Measurements from ENCODE around the gene NPIPB6.

The NPIPB6 gene

DNA sequence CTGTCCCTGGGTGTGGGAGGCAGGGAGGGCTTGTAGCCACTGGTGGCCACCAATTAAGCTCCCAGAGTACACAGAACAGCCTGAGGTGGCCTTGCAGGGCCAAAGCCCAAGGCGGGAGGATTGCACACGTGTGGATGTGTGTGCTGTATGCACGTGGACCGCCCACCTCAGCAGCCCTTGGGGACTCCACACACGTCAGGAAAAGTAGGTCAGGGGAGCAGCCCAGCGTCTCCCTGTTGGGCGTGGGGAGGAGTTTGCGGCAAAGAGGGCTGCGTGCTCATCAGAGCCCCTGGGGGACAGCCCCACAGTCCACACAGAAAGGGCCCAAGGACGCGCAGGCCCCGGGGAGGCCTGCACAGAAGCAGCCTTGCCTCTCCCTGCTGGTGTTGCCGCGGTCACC, 51.4 kb downstream of the NPIPB6 start:
- DNase-seq (ENCODE audit: low read depth in 2 of 2) = no peak
- TF ChIP-seq, protein P1, sequence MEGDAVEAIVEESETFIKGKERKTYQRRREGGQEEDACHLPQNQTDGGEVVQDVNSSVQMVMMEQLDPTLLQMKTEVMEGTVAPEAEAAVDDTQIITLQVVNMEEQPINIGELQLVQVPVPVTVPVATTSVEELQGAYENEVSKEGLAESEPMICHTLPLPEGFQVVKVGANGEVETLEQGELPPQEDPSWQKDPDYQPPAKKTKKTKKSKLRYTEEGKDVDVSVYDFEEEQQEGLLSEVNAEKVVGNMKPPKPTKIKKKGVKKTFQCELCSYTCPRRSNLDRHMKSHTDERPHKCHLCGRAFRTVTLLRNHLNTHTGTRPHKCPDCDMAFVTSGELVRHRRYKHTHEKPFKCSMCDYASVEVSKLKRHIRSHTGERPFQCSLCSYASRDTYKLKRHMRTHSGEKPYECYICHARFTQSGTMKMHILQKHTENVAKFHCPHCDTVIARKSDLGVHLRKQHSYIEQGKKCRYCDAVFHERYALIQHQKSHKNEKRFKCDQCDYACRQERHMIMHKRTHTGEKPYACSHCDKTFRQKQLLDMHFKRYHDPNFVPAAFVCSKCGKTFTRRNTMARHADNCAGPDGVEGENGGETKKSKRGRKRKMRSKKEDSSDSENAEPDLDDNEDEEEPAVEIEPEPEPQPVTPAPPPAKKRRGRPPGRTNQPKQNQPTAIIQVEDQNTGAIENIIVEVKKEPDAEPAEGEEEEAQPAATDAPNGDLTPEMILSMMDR (IDR thresholded peaks at IDR 0.05; ENCODE audit: low read depth, low read length) = no peak
- no peak overlapping the region for H3K4me3 ChIP-seq (replicated peaks in 1 of 2; ENCODE audit: low read depth in 2 of 2, low read length in 2 of 2)

DNA sequence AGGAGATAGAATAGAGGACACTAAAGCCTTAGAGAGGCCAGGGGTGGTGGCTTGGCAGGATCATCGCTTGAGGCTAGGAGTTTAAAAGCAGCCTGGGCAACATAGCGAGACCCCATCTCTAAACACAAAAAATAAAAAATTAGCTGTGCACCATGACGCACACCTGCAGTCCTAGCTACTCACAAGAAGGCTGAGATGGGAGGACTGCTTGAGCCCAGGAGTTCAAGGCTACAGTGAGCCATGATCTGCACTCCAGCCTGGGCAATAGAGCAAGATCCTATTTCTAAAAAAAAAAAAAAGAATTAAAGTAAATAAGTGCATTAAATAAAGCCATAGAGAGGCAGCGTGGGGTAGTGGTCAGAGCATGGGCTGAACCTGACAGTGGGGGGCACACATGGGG, 51.9 kb downstream of the NPIPB6 start:
- DNase-seq (ENCODE audit: low read depth in 2 of 2) = no peak
- no peak overlapping the region for H3K4me3 ChIP-seq (replicated peaks in 1 of 2; ENCODE audit: low read depth in 2 of 2, low read length in 2 of 2)
- TF ChIP-seq, protein P1 (IDR thresholded peaks at IDR 0.05; ENCODE audit: low read depth, low read length) = no peak

DNA sequence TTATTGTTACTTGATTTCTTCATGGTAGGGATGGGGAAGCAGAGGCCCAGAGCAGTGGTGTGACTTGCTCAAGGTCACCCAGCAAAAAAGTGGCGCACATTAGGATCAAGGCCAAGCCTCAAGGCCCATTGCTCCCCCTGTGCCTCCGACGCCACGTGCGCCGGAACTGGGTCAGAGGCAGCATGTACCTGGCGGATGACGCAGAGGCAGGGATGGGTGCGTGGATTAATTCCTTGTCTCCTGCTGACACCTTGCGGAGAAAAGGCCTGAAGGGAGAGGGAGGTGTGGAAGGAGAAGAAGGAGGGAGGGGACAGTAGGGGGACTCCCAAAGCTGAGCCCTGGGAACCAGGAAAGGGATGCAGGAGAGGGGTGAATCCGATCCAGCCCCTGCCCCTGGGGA, 52.5 kb downstream of the NPIPB6 start:
- DNase-seq (ENCODE audit: low read depth in 2 of 2) = no peak
- TF ChIP-seq, protein P1 (IDR thresholded peaks at IDR 0.05; ENCODE audit: low read depth, low read length) = no peak
- no peak overlapping the region for H3K4me3 ChIP-seq (replicated peaks in 1 of 2; ENCODE audit: low read depth in 2 of 2, low read length in 2 of 2)

DNA sequence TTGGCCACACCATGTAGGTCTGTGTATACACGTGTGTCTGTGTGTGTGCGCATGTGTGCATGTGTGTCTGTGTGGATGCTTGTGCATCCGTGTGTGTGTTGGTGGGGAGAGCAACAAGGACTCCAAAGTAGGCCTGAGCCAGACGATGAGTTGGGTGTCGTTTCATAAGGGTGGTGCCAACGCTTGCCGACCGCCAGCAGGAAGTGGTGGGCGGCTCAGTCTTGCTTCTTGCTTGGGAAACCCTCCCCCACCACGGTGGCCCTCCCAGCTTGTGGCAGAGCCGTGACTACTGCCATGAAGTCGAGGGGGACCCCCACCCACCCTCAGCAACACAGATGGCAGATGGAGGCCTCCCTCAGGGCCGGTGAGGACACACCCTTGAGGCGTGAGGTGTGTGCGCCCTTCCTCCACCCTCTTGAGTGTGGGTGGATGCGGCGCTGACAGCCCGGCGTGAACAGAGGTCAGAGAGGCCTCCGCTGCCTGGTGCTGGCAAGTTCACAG, 53.4 kb downstream of the NPIPB6 start:
- DNase-seq (ENCODE audit: low read depth in 2 of 2) = no peak
- TF ChIP-seq, protein P1 (IDR thresholded peaks at IDR 0.05; ENCODE audit: low read depth, low read length) = no peak
- no peak overlapping the region for H3K4me3 ChIP-seq (replicated peaks in 1 of 2; ENCODE audit: low read depth in 2 of 2, low read length in 2 of 2)

DNA sequence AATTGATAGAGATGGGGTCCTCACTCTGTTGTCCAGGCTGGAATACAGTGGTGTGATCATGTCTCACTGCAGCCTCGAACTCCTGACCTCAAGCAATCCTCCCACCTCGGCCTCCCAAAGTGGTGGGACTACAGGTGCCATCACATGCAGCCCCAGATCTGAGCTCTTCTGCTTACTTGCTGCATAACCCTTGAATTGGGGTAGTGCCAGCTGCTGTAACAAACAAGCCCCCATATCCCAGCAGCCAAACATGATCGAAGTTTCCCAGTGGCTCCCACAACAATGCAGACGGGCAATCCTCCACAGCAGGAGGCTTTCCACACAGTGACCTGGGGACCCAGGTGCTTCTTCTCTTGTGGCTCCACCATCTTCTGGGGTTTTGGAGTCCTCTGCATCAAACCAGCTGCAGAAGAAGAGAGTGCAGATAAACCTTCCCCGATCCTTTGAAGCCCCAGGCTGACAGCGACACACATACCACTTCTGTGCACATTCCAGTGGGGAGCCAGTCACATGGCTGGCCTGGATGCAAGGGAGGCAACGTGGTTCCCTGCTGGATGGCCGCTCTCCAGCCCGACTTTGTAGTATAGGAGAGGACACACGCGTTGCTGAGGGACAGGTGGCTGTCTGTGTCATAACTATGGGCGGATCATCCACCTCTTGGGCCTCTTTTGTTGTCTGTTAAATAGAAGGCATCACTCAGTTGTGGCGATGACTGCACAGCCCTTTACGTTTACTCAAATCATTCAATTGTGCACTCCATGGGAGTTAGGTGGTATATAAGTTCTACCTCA, 54.3 kb downstream of the NPIPB6 start:
- TF ChIP-seq, protein P1 (IDR thresholded peaks at IDR 0.05; ENCODE audit: low read depth, low read length) = no peak
- no peak for DNase-seq (ENCODE audit: low read depth in 2 of 2)
- no peak overlapping the region for H3K4me3 ChIP-seq (replicated peaks in 1 of 2; ENCODE audit: low read depth in 2 of 2, low read length in 2 of 2)

DNA sequence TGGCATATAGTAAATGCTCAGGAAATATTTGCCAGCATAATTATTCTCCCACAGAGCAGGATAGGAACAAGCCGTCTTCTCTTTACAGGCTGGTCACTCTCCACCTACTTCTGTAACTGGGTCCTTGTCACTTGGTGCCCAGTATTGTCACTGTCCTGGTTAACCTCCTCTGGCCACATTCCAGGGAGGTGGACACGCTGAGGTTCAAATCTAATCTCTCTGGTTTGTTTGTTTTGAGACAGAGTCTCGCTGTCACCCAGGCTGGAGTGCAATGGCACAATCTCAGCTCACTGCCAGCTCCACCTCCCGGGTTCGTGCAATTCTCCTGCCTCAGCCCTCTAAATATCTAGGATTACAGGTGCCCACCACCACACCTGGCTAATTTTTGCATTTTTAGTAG, 55.4 kb downstream of the NPIPB6 start:
- TF ChIP-seq, protein P1 (IDR thresholded peaks at IDR 0.05; ENCODE audit: low read depth, low read length) = no peak
- no peak overlapping the region for H3K4me3 ChIP-seq (replicated peaks in 1 of 2; ENCODE audit: low read depth in 2 of 2, low read length in 2 of 2)
- DNase-seq (ENCODE audit: low read depth in 2 of 2) = no peak
